NOMO-1 treated with dmso at 0.1 percent for 144 hours (cell line): ENCODE results near the gene SLC11A2.
"Not testable (repeated sequence)": the region's sequence is repeated elsewhere in the genome, so short reads cannot be mapped to it uniquely, and the experiment has no call there.

Experiments
- DNase-seq: peaks from one replicate; lab custom pipeline; 2025; ENCODE audit not compliant: unreplicated experiment; lab: John Stamatoyannopoulos, UW

The SLC11A2 gene

GRCh38 chr12:50949801-50950302, 76.3 kb downstream of the SLC11A2 start:
- DNase-seq: no peak

GRCh38 chr12:50948798-50949197, 77.4 kb downstream of the SLC11A2 start:
- DNase-seq: no peak

- no peak for DNase-seq
These were observed 78.1 kb downstream of the SLC11A2 start for GRCh38 chr12:50947933-50948626.

DNA sequence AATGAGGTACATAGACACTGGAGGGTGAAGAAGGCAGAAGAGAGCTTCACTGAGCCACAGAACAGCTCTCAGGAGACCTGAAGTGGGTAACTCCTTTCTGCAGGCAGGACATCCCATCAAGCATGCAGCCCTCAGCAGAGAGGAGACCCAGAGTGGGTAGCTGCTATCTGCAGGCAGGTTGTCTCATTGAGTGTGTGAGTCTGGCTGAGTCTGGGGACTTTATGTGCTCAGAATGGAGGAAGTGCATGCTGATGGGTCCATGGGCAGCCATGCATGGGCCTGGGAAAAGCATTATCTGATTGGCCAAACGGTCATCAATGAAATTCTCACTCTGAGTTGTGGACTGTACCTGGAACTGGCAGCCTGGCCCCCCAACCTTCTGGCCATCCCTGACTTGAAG, 88.5 kb downstream of the SLC11A2 start:
- no peak for DNase-seq

DNA sequence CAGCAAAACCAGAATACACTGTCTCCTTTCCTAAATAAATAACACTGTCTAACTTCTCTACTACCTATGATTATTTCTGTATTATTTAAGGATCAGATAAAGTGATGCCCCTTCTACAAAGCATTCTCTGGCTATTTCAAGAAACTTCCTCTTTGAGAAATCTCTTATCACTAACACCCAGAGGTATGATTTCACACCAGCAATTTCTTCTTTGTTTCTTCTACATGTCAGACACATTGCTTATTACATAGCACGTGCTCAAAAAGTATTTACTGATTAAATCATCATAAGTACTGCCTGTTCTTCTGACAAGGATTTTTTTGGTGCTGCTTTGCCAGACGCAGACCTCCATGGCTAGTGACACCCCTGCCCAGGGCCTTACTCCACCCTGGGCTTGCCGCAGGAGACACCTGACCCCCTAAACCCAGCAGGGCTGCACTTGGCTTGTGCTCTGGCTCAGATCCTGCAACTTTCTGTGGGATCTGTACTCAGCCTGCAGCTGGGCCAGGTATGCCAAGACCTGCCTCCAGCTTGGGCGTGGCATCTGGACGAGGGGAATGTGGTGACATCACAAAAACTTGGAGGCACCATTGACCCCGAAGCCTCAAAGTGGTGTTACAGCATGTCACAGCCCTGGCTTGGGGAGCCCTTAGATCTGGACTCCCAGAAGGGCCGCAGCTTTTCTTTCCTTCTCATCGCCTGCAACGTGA, 89.2 kb downstream of the SLC11A2 start:
- no peak for DNase-seq

DNA sequence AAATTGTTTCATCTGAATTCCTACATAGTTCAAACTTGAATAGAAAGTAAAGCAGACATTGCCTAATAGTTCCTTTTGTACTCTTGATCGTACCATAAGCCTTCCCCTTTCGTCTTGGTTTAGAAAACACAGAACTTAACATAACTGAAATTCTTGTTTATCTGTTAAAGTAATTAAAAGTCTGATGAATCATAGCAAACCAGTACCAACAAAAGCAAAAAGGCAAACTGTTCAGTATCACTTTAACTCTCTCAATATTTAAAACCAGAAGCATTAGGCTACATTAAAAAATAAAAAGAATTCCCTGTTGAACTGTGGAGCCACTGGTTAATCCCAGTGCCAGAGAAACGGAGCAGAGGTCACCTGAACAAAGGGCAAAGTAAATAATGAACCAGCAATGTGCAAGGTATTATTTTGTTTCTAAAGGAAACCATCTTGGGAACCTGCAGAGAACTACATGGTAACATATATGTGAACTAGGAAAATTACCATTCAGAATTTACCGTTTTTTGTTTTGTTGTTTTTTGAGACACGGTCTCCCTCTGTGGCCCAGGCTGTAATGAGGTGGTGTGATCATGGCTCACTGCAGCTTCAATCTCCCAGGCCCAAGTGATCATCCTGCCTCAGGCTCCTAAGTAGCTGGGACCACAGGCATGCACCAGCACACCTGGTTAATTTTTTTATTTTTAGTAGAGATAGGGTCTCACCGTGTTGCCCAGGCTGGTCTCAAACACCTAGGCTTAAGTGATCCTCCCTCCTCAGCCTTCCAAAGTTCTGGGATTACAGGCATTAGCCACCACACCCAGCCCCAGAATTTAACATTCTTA, 91.0 kb downstream of the SLC11A2 start:
- DNase-seq: no peak

- DNase-seq: no peak
These were observed 91.8 kb downstream of the SLC11A2 start for GRCh38 chr12:50934371-50934851.

- no peak for DNase-seq
These were observed 92.6 kb downstream of the SLC11A2 start for GRCh38 chr12:50933459-50934124.

DNA sequence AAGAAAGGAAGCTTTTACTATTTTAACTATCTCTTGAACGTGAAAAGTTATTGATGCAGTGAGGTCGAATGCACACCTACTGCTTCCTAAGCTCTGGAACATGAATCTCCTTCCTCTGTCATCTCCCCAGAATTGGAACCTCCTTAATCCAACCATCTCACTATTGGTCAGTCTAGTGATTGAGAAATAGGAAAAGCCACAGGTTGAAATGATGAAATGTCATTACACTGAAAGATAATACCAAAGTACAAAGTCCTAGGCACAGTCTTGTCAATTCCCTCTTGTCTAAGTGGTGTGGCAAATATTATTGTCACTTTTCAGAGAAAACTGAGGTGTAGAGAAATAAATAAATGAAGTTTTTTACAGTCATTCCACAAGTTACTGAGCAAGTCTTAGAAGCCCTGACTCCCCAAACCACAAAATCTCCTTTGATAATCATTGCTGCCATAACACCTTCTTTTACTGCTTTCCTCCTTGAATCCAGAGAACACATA, 93.3 kb downstream of the SLC11A2 start:
- peak; percentile 20 for DNase-seq

- DNase-seq: not testable (repeated sequence)
These were observed 95.7 kb downstream of the SLC11A2 start for GRCh38 chr12:50930477-50930876.

- DNase-seq: no peak
These were observed 96.4 kb downstream of the SLC11A2 start for GRCh38 chr12:50929831-50930230.
